ENCODE data around the gene ANGPT4. TPM values are rescaled to one million over a fixed set of nuclear protein-coding genes. Genes with fewer than 3 reads are reported as not detected.

Gene ANGPT4
- total and polyA plus RNA-seq, 9 of the 15 experiments (the other 6 are each of a cell fraction or from before 2014, with no cell fraction given) = not detected

- no peak overlapping the region for H3K4me3 ChIP-seq
- in situ Hi-C loops (cut with MboI) (no loop called here), intact Hi-C loops (cut with micrococcal nuclease) (no loop called here)
- ATAC-seq (no peak), DNase-seq (ENCODE audit: extremely low read depth in 1 of 4, low spot score in 3 of 4) (no peak), FAIRE-seq (no peak)
- no peaks in the 10 kb centered on the region for H3K79me2 ChIP-seq (ENCODE audit: control insufficient read depth, insufficient read depth, low read length)
- no peak overlapping the region for H3K27ac ChIP-seq (ENCODE audit: extremely low read depth, low read depth, low read length)
- POLR2A ChIA-PET = interaction anchor here (0.7 kb wide), 1 partner anchor 449 kb away, joined by 3 read pairs; no protein-coding TSS in a partner anchor
- no peaks in the 10 kb centered on the region for H3K9me3 ChIP-seq (replicated peaks; ENCODE audit: control insufficient read depth, insufficient read depth, low read depth, low read length)
- no peak overlapping the region for H3K9ac ChIP-seq (ENCODE audit: insufficient read depth in 1 of 2, low read depth in 2 of 2, low read length in 2 of 2)
- H3K4me2 ChIP-seq (ENCODE audit: insufficient read depth, low read length) = no peak overlapping the region
- H3K9me1 ChIP-seq (ENCODE audit: control insufficient read depth, insufficient read depth, low read length) = no peaks in the 10 kb centered on the region
- TF ChIP-seq RAD51 (IDR thresholded peaks at IDR 0.05; ENCODE audit: borderline replicate concordance, low read depth) (0 out of 2 replicates have a peak, but pooled peaks have one; percentile 36), KDM1A (IDR thresholded peaks at IDR 0.05) (no peak), USF2 (CRISPR knock-in tag; IDR thresholded peaks at IDR 0.05) (peak; percentile 67), CEBPB (tag; IDR thresholded peaks at IDR 0.05) (peak; percentile 42; the same call in 1 of the 2 replicates), ZFP91 (CRISPR knock-in tag; IDR thresholded peaks at IDR 0.05) (no peak), USF1 (CRISPR knock-in tag; IDR thresholded peaks at IDR 0.05) (peak; percentile 67)
- CTCF ChIA-PET (ENCODE audit: low intra/inter-chr PET ratio) = no interaction called here
- H3K4me1 ChIP-seq (replicated peaks in 1 of 2; ENCODE audit: control insufficient read depth in 2 of 2, insufficient read depth in 2 of 2, low read length in 2 of 2) = no peaks in the 10 kb centered on the region; a peak in 1 of 5 replicates
- H2AFZ ChIP-seq (ENCODE audit: low read depth, low read length) = no peak overlapping the region
- BruUV-seq (replicated peaks) = no TSS peak
- no peaks in the 10 kb centered on the region for H4K20me1 ChIP-seq (replicated peaks; ENCODE audit: control insufficient read depth, insufficient read depth, low read length)
- no peaks in the 10 kb centered on the region for H3K36me3 ChIP-seq (ENCODE audit: control insufficient read depth, insufficient read depth, low read length)
- peaks cover 0 to 29% of the 10 kb centered on the region in 2 experiments; a peak in 3 of 5 replicates for H3K27me3 ChIP-seq (ENCODE audit: control insufficient read depth in 2 of 2, insufficient read depth in 2 of 2, low read length in 2 of 2)
Measured at GRCh38 chr20:924639-925038, 8.5 kb upstream of the ANGPT4 start.

Measured in K562 (cell line).